CD4-positive, alpha-beta T cell (primary cell): ENCODE results near the gene DMRT2. TPM values are rescaled to one million over a fixed set of nuclear protein-coding genes. Genes with fewer than 3 reads are reported as not detected.

Experiments
- ATAC-seq: fragments of 200-7000 bp; cut with Tn5 transposase; one replicate; pipeline ENCODE4 v1.10.0; 2022; ENCODE audit warnings: mild to moderate bottlenecking; ENCODE audit not compliant: poor library complexity
- CTCF ChIA-PET: fragments of 350-600 bp; sonication (Branson Sonifier 250); formaldehyde crosslinking; loops from one replicate; lab custom pipeline; 2021; ENCODE audit warnings: antibody characterized with exemption, inconsistent platforms; lab: Charles Lee
- POLR2A ChIA-PET: fragments of 350-600 bp; sonication (Branson Sonifier 250); formaldehyde crosslinking; loops from one replicate; lab custom pipeline; 2021; ENCODE audit warnings: antibody characterized with exemption, inconsistent platforms; lab: Charles Lee
- DNase-seq, 14 experiments: peaks; one replicate each; pipeline ENCODE4 v3.0.0-alpha.2; 2013 to 2020; ENCODE audit warnings: mixed read lengths in 2 of 14
- H3K27ac ChIP-seq, 2 donors: one replicate each; pipeline versions ENCODE4 v1.5.1 to v1.7.0; 2013; ENCODE audit warnings: low read length in 2 of 2, low read depth in 1 of 2, mild to moderate bottlenecking in 1 of 2
- H3K27me3 ChIP-seq, 2 experiments: 1 replicate in 1 of 2; 2 replicates in 1 of 2; pipeline versions ENCODE4 v1.6.1 to v1.7.0; 2013; ENCODE audit warnings: low read length in 2 of 2, control low read depth in 1 of 2, mild to moderate bottlenecking in 1 of 2, moderate library complexity in 1 of 2; ENCODE audit not compliant: insufficient read depth in 2 of 2, control insufficient read depth in 1 of 2
- H3K36me3 ChIP-seq: one replicate; pipeline ENCODE4 v1.6.1; 2013; ENCODE audit warnings: low read length, control low read depth; ENCODE audit not compliant: insufficient read depth
- H3K4me1 ChIP-seq: one replicate; pipeline ENCODE4 v1.6.1; 2013; ENCODE audit warnings: low read length, control low read depth; ENCODE audit not compliant: insufficient read depth
- H3K4me3 ChIP-seq: one replicate; pipeline ENCODE4 v1.5.1; 2013; ENCODE audit warnings: mild to moderate bottlenecking, low read length, moderate library complexity
- H3K9me3 ChIP-seq, 2 experiments: 1 replicate in 1 of 2; 2 replicates in 1 of 2; pipeline versions ENCODE4 v1.6.1 to v1.7.0; 2013; ENCODE audit warnings: low read length in 2 of 2, mild to moderate bottlenecking in 2 of 2, control low read depth in 1 of 2, moderate library complexity in 1 of 2; ENCODE audit not compliant: control insufficient read depth in 1 of 2, insufficient read depth in 1 of 2
- H3K27ac Mint-ChIP-seq: one replicate; pipeline ENCODE4 v1.8.0; 2020; ENCODE audit warnings: mixed read lengths
- H3K27me3 Mint-ChIP-seq: one replicate; pipeline ENCODE4 v1.8.0; 2021; ENCODE audit warnings: mixed read lengths
- H3K36me3 Mint-ChIP-seq: one replicate; pipeline ENCODE4 v1.8.0; 2021; ENCODE audit warnings: low read depth, mixed read lengths
- H3K4me1 Mint-ChIP-seq: one replicate; pipeline ENCODE4 v1.8.0; 2021; ENCODE audit warnings: low read depth, mixed read lengths
- H3K4me3 Mint-ChIP-seq: one replicate; pipeline ENCODE4 v1.8.0; 2020; ENCODE audit warnings: mild to moderate bottlenecking, mixed read lengths
- H3K9me3 Mint-ChIP-seq: one replicate; pipeline ENCODE4 v1.8.0; 2020; ENCODE audit warnings: mixed read lengths
- CTCF ChIP-seq: fragments of 200-600 bp; IDR thresholded peaks from one replicate; pipeline ENCODE4 v1.8.0; 2022; ENCODE audit warnings: antibody characterized with exemption, mild to moderate bottlenecking
- intact Hi-C, 2 experiments: fragments of 100-400 bp; cut with DNase I in 1 of 2; cut with micrococcal nuclease in 1 of 2; formaldehyde crosslinking; loops; one replicate each; pipeline versions ENCODE4 v1.15.1 to v1.9.0; 2023 to 2025; cut with DNase I, micrococcal nuclease
- total RNA-seq, 174 experiments: library from RNA in 2 of 174; stranded (reverse) in 2 of 174; gene quantifications; one replicate each; pipeline ENCODE4 v1.2.3 and lab custom pipeline; 2021 to 2026

The DMRT2 gene
- total RNA-seq, 2 experiments from 2014 or later: not detected

GRCh38 chr9:1073497-1073896, 23.3 kb downstream of the DMRT2 start:
- Histone ChIP-seq H3K9me3 (no peaks in the 10 kb centered on the region), H3K4me3 (no peak overlapping the region), H3K27me3 (peaks cover 3 to 6% of the 10 kb centered on the region in 2 experiments), H3K4me1 (no peaks in the 10 kb centered on the region), H3K36me3 (no peaks in the 10 kb centered on the region), H3K27ac (no peak overlapping the region)
- H3K36me3 Mint-ChIP-seq: no peaks in the 10 kb centered on the region
- intact Hi-C loops: no loop called here
- no peak for ATAC-seq
- CTCF ChIA-PET: no interaction called here
- DNase-seq: no peak
- POLR2A ChIA-PET: no interaction called here
- H3K27me3 Mint-ChIP-seq: peaks cover 47% of the 10 kb centered on the region
- no peak overlapping the region for H3K4me3 Mint-ChIP-seq
- H3K9me3 Mint-ChIP-seq: no peaks in the 10 kb centered on the region
- TF ChIP-seq CTCF: no peak
- H3K4me1 Mint-ChIP-seq: no peaks in the 10 kb centered on the region
- H3K27ac Mint-ChIP-seq: no peak overlapping the region

GRCh38 chr9:1077616-1078015, 27.5 kb downstream of the DMRT2 start:
- no peak for ATAC-seq
- intact Hi-C loops: no loop called here
- no peaks in the 10 kb centered on the region for H3K4me1 ChIP-seq
- H3K4me1 Mint-ChIP-seq: no peaks in the 10 kb centered on the region
- ChIA-PET CTCF (no interaction called here), POLR2A (no interaction called here)
- no peak overlapping the region for H3K27ac ChIP-seq
- H3K27me3 ChIP-seq: peaks cover 3% of the 10 kb centered on the region in 2 experiments
- H3K9me3 ChIP-seq: no peaks in the 10 kb centered on the region
- H3K27me3 Mint-ChIP-seq: peaks cover 33% of the 10 kb centered on the region
- H3K27ac Mint-ChIP-seq: no peak overlapping the region
- TF ChIP-seq CTCF: no peak
- H3K9me3 Mint-ChIP-seq: no peaks in the 10 kb centered on the region
- H3K4me3 ChIP-seq: no peak overlapping the region
- no peaks in the 10 kb centered on the region for H3K36me3 ChIP-seq
- no peak for DNase-seq
- H3K4me3 Mint-ChIP-seq: no peak overlapping the region
- no peaks in the 10 kb centered on the region for H3K36me3 Mint-ChIP-seq

GRCh38 chr9:1083325-1083913, 33.3 kb downstream of the DMRT2 start:
- Mint-ChIP-seq H3K4me3 (no peak overlapping the region), H3K27ac (no peak overlapping the region)

More at GRCh38 chr9:1083325-1083913, 33.3 kb downstream of the DMRT2 start:
- ATAC-seq: no peak
- H3K36me3 Mint-ChIP-seq: no peaks in the 10 kb centered on the region
- DNase-seq: no peak
- intact Hi-C loops: no loop called here
- H3K4me1 Mint-ChIP-seq: no peaks in the 10 kb centered on the region
- H3K4me3 ChIP-seq: no peak overlapping the region
- ChIA-PET POLR2A (no interaction called here), CTCF (no interaction called here)
- no peaks in the 10 kb centered on the region for H3K36me3 ChIP-seq
- H3K27ac ChIP-seq: no peak overlapping the region
- H3K27me3 Mint-ChIP-seq: peaks cover 21% of the 10 kb centered on the region
- H3K9me3 Mint-ChIP-seq: no peaks in the 10 kb centered on the region
- no peaks in the 10 kb centered on the region for H3K9me3 ChIP-seq
- TF ChIP-seq CTCF: no peak
- peaks cover 1 to 3% of the 10 kb centered on the region in 2 experiments for H3K27me3 ChIP-seq
- H3K4me1 ChIP-seq: no peaks in the 10 kb centered on the region
